ACC112 (cell line): Measurements from ENCODE around the gene NOSTRIN.

ENCODE experiments used
- H2AFZ ChIP-seq: fragments of 200-600 bp; sonication (generic); one replicate; pipeline ENCODE4 v1.6.0; 2017; ENCODE audit warnings: antibody characterized with exemption, low read length; ENCODE audit not compliant: unreplicated experiment
- H3K27ac ChIP-seq: fragments of 200-600 bp; sonication (generic); 2 replicates; pipeline ENCODE4 v1.5.1; 2014; ENCODE audit warnings: low read depth, mild to moderate bottlenecking, antibody characterized with exemption, low read length, moderate library complexity
- H3K27me3 ChIP-seq: fragments of 200-600 bp; sonication (generic); 2 replicates; pipeline ENCODE4 v1.6.1; 2014; ENCODE audit warnings: mild to moderate bottlenecking, antibody characterized with exemption, low read length, moderate library complexity, mixed read lengths; ENCODE audit not compliant: insufficient read depth
- H3K36me3 ChIP-seq: fragments of 200-600 bp; sonication (generic); 2 replicates; pipeline ENCODE4 v1.6.1; 2016; ENCODE audit warnings: mild to moderate bottlenecking, antibody characterized with exemption, low read length, moderate library complexity, mixed read lengths; ENCODE audit not compliant: insufficient read depth
- H3K4me1 ChIP-seq: fragments of 200-600 bp; sonication (generic); one replicate; pipeline ENCODE4 v1.6.1; 2016; ENCODE audit warnings: low read length, mixed read lengths; ENCODE audit not compliant: insufficient read depth, unreplicated experiment, control insufficient read depth
- H3K4me3 ChIP-seq: fragments of 200-600 bp; sonication (generic); 2 replicates; pipeline ENCODE4 v1.5.1; 2014; ENCODE audit warnings: mild to moderate bottlenecking, low read depth, low read length
- H3K79me2 ChIP-seq: fragments of 200-600 bp; sonication (generic); one replicate; pipeline ENCODE4 v1.6.0; 2016; ENCODE audit warnings: low read length; ENCODE audit not compliant: control insufficient read depth, unreplicated experiment, insufficient read depth

NOSTRIN gene

GRCh38 chr2:168802859-168803725 lies 655 bp downstream of the NOSTRIN start:
- no peak overlapping the region for H3K27ac ChIP-seq
- no peaks in the 10 kb centered on the region for H3K36me3 ChIP-seq
- H3K4me1 ChIP-seq = no peaks in the 10 kb centered on the region
- H3K27me3 ChIP-seq = peaks cover 7% of the 10 kb centered on the region; the same call in 1 of the 2 replicates
- no peaks in the 10 kb centered on the region for H3K79me2 ChIP-seq
- no peak overlapping the region for H2AFZ ChIP-seq
- no peak overlapping the region for H3K4me3 ChIP-seq

- Histone ChIP-seq H2AFZ (no peak overlapping the region), H3K27ac (no peak overlapping the region), H3K27me3 (peaks cover 3% of the 10 kb centered on the region; the same call in 1 of the 2 replicates), H3K4me3 (no peak overlapping the region), H3K36me3 (no peaks in the 10 kb centered on the region), H3K79me2 (no peaks in the 10 kb centered on the region), H3K4me1 (no peaks in the 10 kb centered on the region)
Measured at GRCh38 chr2:168804214-168804613, 1.8 kb downstream of the NOSTRIN start.

- Histone ChIP-seq H2AFZ (no peak overlapping the region), H3K36me3 (no peaks in the 10 kb centered on the region), H3K4me1 (no peaks in the 10 kb centered on the region), H3K27me3 (no peaks in the 10 kb centered on the region), H3K27ac (no peak overlapping the region), H3K4me3 (no peak overlapping the region), H3K79me2 (no peaks in the 10 kb centered on the region)
Measured at GRCh38 chr2:168805615-168806014, 3.2 kb downstream of the NOSTRIN start.

GRCh38 chr2:168809537-168809936 lies 7.1 kb downstream of the NOSTRIN start:
- Histone ChIP-seq H3K4me3 (no peak overlapping the region), H3K79me2 (no peaks in the 10 kb centered on the region), H3K27me3 (no peaks in the 10 kb centered on the region), H2AFZ (no peak overlapping the region), H3K4me1 (no peaks in the 10 kb centered on the region), H3K27ac (no peak overlapping the region), H3K36me3 (no peaks in the 10 kb centered on the region)

- no peaks in the 10 kb centered on the region for H3K4me1 ChIP-seq
- H3K36me3 ChIP-seq = no peaks in the 10 kb centered on the region
- H3K27me3 ChIP-seq = no peaks in the 10 kb centered on the region
Measured at GRCh38 chr2:168810235-168810634, 7.8 kb downstream of the NOSTRIN start.

GRCh38 chr2:168811696-168812095 lies 9.3 kb downstream of the NOSTRIN start:
- no peaks in the 10 kb centered on the region for H3K36me3 ChIP-seq

More at GRCh38 chr2:168810235-168810634, 7.8 kb downstream of the NOSTRIN start:
- no peak overlapping the region for H3K4me3 ChIP-seq
- H2AFZ ChIP-seq = no peak overlapping the region
- H3K79me2 ChIP-seq = no peaks in the 10 kb centered on the region
- H3K27ac ChIP-seq = no peak overlapping the region

GRCh38 chr2:168814046-168814445 lies 11.6 kb downstream of the NOSTRIN start:
- Histone ChIP-seq H2AFZ (no peak overlapping the region), H3K79me2 (no peaks in the 10 kb centered on the region), H3K27ac (no peak overlapping the region), H3K27me3 (no peaks in the 10 kb centered on the region), H3K36me3 (no peaks in the 10 kb centered on the region), H3K4me1 (peaks cover 11% of the 10 kb centered on the region), H3K4me3 (no peak overlapping the region)

More at GRCh38 chr2:168811696-168812095, 9.3 kb downstream of the NOSTRIN start:
- Histone ChIP-seq H3K4me3 (no peak overlapping the region), H3K27me3 (no peaks in the 10 kb centered on the region), H3K4me1 (peaks cover 6% of the 10 kb centered on the region), H2AFZ (no peak overlapping the region), H3K27ac (no peak overlapping the region), H3K79me2 (no peaks in the 10 kb centered on the region)

GRCh38 chr2:168814939-168815907 lies 12.8 kb downstream of the NOSTRIN start:
- H3K79me2 ChIP-seq = no peaks in the 10 kb centered on the region
- no peak overlapping the region for H3K4me3 ChIP-seq
- H3K27me3 ChIP-seq = no peaks in the 10 kb centered on the region
- no peak overlapping the region for H2AFZ ChIP-seq
- H3K4me1 ChIP-seq = peaks cover 15% of the 10 kb centered on the region
- H3K27ac ChIP-seq = no peak overlapping the region
- no peaks in the 10 kb centered on the region for H3K36me3 ChIP-seq

GRCh38 chr2:168816369-168816768 lies 13.9 kb downstream of the NOSTRIN start:
- no peak overlapping the region for H3K4me3 ChIP-seq
- H3K4me1 ChIP-seq = peaks cover 15% of the 10 kb centered on the region
- H3K79me2 ChIP-seq = no peaks in the 10 kb centered on the region
- H2AFZ ChIP-seq = no peak overlapping the region
- no peaks in the 10 kb centered on the region for H3K36me3 ChIP-seq
- no peaks in the 10 kb centered on the region for H3K27me3 ChIP-seq
- no peak overlapping the region for H3K27ac ChIP-seq

- Histone ChIP-seq H3K4me3 (no peak overlapping the region), H3K4me1 (peaks cover 15% of the 10 kb centered on the region), H3K27ac (no peak overlapping the region)
Measured at GRCh38 chr2:168819050-168819715, 16.7 kb downstream of the NOSTRIN start.

More at GRCh38 chr2:168819050-168819715, 16.7 kb downstream of the NOSTRIN start:
- no peaks in the 10 kb centered on the region for H3K27me3 ChIP-seq
- peak overlapping the region; percentile 33 for H2AFZ ChIP-seq
- no peaks in the 10 kb centered on the region for H3K79me2 ChIP-seq
- no peaks in the 10 kb centered on the region for H3K36me3 ChIP-seq
